CD4-positive, alpha-beta T cell treated with Interleukin-1 beta for 1 hour (primary cell): ENCODE results near the gene HCK.

Experiments used
- DNase-seq, 2 donors: peaks; one replicate each; pipeline ENCODE4 v3.0.0-alpha.2; 2020 to 2022

The HCK gene

DNA sequence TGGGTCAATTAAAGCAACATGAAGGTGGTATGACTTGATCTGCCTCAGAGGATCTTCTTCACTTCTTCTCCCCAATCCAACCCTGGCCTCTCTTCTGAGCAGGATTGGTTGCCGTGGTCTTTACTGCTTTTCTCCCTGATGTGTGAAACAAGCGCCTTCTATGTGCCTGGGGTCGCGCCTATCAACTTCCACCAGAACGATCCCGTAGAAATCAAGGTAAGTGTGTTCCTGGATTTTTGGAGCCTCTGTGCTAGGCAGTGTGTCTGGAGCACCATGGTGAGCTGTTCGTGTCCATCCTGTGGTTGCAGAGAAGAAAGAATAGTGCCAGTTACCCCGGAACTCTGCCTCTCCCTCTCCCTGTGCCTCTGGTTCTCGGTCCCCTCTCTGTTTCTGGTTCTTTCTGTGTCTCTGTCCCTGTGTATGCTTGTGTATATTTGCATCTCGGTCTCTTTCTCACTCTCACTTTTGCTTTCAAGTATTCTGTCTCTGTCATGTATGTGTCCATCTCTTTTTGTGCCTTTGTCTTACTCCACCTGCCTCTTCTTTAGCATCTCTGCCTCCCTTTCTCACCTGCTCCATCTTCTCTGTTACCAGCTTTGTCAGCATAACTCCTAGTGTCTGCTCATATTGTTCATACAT, 81.0 kb downstream of the HCK start:
- no peak for DNase-seq

DNA sequence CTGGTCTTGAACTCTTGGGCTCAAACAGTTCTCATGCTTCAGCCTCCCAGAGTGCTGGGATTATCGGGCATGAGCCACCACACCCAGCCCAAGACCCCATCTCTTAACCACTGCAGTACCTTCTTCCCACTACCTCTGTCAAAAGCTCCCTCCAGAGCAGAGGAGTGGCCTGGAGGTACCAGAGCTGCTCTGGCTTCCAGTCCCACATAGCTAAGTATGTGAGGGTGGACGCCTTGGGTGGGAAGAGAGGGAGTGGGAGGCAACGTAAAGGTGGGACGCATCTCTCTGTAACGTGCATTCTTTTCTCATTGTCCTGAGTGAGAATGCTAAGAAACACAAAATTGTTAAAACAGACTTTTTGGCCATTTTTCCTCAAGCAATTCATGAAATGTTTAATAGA, 82.0 kb downstream of the HCK start:
- DNase-seq, result no peak

DNA sequence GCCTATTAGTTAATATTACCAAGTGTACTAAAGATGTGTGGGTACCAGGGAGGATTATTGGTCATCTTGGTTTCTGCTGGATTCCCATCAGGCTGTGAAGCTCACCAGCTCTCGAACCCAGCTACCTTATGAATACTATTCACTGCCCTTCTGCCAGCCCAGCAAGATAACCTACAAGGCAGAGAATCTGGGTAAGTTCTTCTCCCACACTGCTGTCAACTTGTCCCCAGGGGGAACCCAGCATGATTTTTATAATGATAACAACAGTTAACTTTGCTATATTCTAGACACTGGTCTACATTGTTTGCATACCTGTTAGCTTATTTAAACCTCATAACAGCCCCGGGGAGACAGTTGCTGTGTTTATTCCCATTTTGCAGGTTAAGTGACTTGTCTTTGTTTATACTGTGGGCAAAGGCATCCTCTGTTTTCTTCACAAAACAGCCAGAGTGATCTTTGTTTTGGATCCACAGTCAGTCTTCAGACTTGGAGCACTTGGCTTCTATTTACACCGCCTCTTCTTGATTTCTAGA, 84.0 kb downstream of the HCK start:
- DNase-seq, result no peak

DNA sequence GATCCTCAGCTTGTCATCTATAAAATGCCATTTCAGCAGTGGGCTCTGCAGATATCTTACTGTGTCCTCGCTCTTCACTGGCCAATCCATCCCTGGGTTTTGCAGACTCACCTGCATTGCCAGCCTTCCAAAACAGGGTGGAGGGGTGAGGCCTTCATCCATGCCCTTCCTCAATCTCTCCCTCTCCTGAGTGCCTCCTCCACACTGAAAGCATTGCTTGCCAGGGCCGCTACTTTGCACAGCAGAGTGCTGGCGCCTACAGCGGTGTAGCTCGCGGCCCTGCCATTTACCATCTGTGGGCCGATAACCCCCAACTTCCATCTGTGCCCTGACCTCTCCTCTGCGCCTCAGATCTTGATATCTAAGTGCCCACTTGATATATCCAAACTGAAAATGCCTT, 86.9 kb downstream of the HCK start:
- DNase-seq, result no peak

DNA sequence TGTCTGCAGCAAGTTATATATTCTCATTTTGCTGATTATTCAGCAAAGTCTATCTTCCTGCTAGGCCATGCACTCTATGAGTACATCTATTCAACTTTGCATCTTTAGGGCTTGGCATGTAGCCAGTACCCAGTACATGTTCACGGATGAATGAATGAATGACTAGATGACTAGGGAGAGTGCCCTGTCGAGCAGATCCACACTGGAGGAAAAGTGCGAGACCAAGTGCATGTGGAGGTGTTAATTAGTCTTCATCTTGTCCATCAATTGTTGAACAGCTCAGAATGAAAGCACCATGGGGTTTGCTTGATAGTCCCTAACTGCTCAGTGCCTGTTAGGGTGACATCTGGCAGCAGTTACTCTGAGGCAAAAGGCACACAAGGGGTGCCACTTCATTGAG, 87.9 kb downstream of the HCK start:
- no peak for DNase-seq

DNA sequence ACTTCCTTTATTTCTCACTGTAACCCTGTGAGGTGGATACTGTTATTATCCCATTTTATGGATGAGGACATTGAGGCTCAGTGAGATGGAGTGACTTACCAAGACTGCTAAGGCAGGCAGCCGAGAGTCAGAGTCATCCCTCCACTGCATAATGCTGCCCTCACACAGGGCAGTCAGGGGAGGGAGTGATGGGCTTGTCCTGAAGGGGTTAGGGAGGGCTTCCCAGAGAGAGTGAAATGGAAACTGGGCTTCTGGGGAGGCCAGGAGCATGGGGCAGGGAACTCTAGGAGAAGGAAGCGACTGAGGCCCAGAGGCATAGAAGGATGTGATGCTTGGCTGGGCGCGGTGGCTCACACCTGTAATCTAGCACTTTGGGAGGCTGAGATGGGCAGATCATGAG, 88.6 kb downstream of the HCK start:
- no peak for DNase-seq

DNA sequence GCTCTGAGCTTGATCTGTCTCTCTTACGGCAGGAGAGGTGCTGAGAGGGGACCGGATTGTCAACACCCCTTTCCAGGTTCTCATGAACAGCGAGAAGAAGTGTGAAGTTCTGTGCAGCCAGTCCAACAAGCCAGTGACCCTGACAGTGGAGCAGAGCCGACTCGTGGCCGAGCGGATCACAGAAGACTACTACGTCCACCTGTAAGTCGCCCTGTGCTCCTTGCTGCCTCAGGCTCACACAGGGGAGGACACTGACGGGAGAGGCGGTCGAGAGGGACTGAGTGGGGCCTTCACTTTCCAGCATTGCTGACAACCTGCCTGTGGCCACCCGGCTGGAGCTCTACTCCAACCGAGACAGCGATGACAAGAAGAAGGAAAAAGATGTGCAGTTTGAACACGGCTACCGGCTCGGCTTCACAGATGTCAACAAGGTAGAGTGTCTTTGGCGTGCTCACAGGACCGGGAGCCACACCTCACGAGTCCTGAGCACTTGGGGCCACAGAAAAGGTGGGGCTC, 89.5 kb downstream of the HCK start:
- DNase-seq, result no peak

DNA sequence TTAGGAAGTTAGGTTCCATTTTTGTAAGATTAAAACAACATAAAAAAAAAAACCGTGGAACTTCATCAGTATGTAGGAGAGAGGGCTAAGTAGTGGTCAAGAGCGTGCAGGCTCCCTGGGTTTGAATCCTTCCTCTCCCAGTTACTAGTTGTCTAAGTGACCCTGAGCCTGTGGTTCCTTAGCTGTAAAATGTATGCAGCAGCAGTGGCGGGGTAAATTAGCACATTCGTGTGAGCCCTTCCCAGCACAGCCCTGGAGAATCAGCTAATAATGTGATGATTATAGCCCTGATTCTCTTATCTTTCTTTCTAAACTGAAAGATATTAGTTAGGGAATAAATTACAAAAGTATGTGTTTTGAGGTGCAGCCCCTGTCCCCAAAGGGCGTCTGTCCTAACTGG, 90.0 kb downstream of the HCK start:
- no peak for DNase-seq

DNA sequence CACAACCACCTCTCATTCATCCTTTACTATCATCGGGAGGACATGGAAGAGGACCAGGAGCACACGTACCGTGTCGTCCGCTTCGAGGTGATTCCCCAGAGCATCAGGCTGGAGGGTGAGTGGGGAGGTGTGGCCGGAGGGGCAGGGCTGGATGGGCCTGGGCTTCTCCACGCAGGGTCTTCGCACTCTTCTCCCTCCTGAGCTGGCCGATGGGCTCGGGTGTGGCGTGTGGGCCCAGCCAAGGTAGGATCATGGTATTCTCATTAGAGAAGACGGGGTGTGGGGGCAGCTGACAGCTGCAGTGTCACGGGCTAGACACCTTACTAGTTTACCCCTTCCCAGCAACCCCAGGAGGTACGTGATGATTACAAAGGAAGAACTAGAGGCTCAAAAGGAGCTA, 90.9 kb downstream of the HCK start:
- DNase-seq, result no peak

DNA sequence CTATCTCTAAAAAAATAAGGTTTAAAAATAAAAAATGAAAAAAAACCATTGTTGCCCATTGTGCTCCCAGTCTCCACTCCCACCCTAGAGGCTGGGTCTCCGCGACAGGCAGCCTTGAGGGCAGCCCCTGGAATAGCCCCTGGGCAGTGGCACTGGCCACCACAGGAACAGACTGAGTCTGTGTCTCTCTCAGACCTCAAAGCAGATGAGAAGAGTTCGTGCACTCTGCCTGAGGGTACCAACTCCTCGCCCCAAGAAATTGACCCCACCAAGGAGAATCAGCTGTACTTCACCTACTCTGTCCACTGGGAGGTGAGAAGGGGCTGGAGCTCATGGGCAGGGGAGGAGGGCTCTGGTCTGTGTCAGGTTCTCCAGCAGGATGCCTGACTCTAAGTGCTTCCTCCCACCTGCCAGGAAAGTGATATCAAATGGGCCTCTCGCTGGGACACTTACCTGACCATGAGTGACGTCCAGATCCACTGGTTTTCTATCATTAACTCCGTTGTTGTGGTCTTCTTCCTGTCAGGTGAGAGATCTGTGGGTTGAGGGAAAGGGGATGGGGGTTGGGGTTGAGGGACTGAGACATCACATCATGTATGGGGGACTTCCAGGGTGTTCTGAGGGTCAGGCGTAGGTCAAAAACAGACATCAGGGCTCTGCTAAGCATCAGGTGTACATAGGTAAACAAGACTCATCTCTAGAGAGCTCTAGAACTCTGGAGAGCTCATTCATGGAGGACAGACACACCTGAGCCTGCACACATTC, 93.0 kb downstream of the HCK start:
- DNase-seq, result no peak

DNA sequence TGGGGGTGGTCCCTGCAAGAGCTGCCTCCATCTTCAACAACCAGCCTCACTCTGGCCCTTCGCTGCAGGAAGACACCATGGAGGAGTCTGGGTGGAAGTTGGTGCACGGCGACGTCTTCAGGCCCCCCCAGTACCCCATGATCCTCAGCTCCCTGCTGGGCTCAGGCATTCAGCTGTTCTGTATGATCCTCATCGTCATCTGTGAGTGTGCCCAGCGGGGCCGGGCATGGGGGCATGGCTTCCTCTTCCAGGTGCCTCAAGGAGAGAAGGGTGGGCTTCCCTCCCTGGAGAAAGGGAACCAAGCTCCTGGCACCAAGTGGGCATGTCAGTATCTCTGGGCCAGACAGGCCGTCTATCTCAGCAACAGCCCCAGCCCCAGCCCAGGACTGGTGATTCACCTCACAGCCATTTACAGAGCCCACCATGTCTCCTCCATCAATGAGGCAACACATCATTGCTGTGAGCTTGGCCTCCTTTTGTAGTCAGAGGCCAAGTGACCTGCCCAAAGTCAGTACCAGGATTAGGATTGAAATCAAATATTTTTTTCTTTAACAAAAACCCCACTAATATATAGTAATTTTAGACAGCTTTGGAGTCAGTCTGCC, 97.6 kb downstream of the HCK start:
- no peak for DNase-seq

DNA sequence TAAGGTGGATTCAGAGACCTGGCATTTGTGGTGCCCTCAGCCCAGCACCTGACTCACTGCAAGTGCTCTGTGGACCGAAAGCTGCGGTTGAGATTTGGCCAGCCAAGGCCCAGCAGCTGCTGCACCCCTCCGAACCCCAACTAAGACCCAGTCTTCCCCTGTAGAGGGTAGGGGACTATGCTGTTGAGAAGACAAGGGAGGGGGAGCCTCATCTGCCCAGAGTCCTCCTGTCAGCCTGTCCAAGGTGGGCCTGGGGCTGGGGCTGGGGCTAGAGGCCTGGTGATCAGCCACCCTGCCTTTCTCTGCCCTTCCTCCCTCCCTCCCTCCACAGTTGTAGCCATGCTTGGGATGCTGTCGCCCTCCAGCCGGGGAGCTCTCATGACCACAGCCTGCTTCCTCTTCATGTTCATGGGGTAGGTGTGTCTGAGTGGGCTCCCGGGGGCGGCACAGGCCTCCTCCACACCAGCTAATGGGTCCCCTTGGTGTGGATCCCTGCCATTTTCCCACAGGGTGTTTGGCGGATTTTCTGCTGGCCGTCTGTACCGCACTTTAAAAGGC, 98.3 kb downstream of the HCK start:
- no peak for DNase-seq
